Measurements from ENCODE around the gene FAU. TPM values are rescaled to one million over a fixed set of nuclear protein-coding genes. Genes with fewer than 3 reads are reported as not detected.

The FAU gene
- total RNA-seq, 2 experiments from 2014 or later, result 1,138 to 1,149 TPM

Small RNAs within 50 kb of the gene (microRNA-seq; reads per million reads assigned to microRNA genes)
- gene MIR6751 (ENCODE audit: borderline microRNAs expressed, borderline number of aligned reads, borderline replicate concordance), result not detected

Other genes with a start within 250 kb of the FAU start
- 100 to 1,000 TPM; 103 to 113 TPM for gene EHD1, start 243.5 kb downstream of the FAU start, total RNA-seq
- gene ATG2A, start 204.9 kb downstream of the FAU start, total RNA-seq, result 10 to 100 TPM; 20.2 to 20.5 TPM
- 10 to 100 TPM in 1 of 2 experiments, 1 to 10 TPM in 1; 9.7 to 11.9 TPM for gene PPP2R5B, start 197.4 kb downstream of the FAU start, total RNA-seq
- under 1 TPM in 1 of 2 experiments, not detected in 1; 0.46 TPM for gene GPHA2, start 186.2 kb downstream of the FAU start, total RNA-seq
- under 1 TPM; 0.21 to 0.82 TPM for gene MAJIN, start 150.0 kb downstream of the FAU start, total RNA-seq
- gene BATF2, start 125.2 kb downstream of the FAU start, total RNA-seq, result under 1 TPM in 1 of 2 experiments, not detected in 1; 0.22 TPM
- 100 to 1,000 TPM; 104 to 109 TPM for gene ARL2, start 108.0 kb downstream of the FAU start, total RNA-seq
- gene SNX15, start 94.7 kb downstream of the FAU start, total RNA-seq, result 10 to 100 TPM; 15.4 to 15.9 TPM
- 10 to 100 TPM; 14.2 to 14.7 TPM for gene SAC3D1, start 80.9 kb downstream of the FAU start, total RNA-seq
- 10 to 100 TPM; 13.8 to 15.2 TPM for gene NAALADL1, start 63.6 kb downstream of the FAU start, total RNA-seq
- gene CDCA5, start 38.1 kb downstream of the FAU start, total RNA-seq, result 100 to 1,000 TPM; 111 to 112 TPM
- 10 to 100 TPM; 28.3 to 31.3 TPM for gene ZFPL1, start 37.9 kb downstream of the FAU start, total RNA-seq
- 10 to 100 TPM; 97.1 to 99.2 TPM for gene VPS51, start 25.9 kb downstream of the FAU start, total RNA-seq
- 10 to 100 TPM; 19.2 to 21.0 TPM for gene TM7SF2, start 10.3 kb downstream of the FAU start, total RNA-seq
- 1 to 10 TPM; 9.3 to 9.7 TPM for gene ZNHIT2, start 4.4 kb downstream of the FAU start, total RNA-seq
- 10 to 100 TPM; 48.5 to 52.5 TPM for gene MRPL49, start 187 bp upstream of the FAU start, total RNA-seq
- 10 to 100 TPM; 24.5 to 26.2 TPM for gene SYVN1, start 12.4 kb upstream of the FAU start, total RNA-seq
- gene SPDYC, start 48.1 kb upstream of the FAU start, total RNA-seq, result not detected
- 100 to 1,000 TPM; 111 to 116 TPM for gene CAPN1, start 59.8 kb upstream of the FAU start, total RNA-seq
- 10 to 100 TPM; 62.9 to 66.9 TPM for gene POLA2, start 139.8 kb upstream of the FAU start, total RNA-seq
- under 1 TPM in 1 of 2 experiments, not detected in 1; 0.26 TPM for gene CDC42EP2, start 192.7 kb upstream of the FAU start, total RNA-seq
- gene DPF2, start 211.7 kb upstream of the FAU start, total RNA-seq, result 10 to 100 TPM; 68.7 to 71.6 TPM
- under 1 TPM; 0.73 to 1.00 TPM for gene TIGD3, start 232.6 kb upstream of the FAU start, total RNA-seq

All from activated CD4-positive, alpha-beta memory T cell treated with anti-CD3 and anti-CD28 coated beads for 36 hours (primary cell).